Suprapubic skin (tissue), 4 donors: ENCODE results near the gene MGAT5B. TPM values are rescaled to one million over a fixed set of nuclear protein-coding genes. Genes with fewer than 3 reads are reported as not detected.

ENCODE experiments used
- DNase-seq, 2 donors: peaks; one replicate each; pipeline ENCODE4 v3.0.0-alpha.2; 2019; ENCODE audit warnings: low spot score in 2 of 2
- H3K27ac ChIP-seq: fragments of 200-600 bp; sonication (generic); one replicate; pipeline ENCODE4 v1.5.1; 2019
- H3K27me3 ChIP-seq: fragments of 200-600 bp; sonication (generic); one replicate; pipeline ENCODE4 v1.5.1; 2019
- H3K36me3 ChIP-seq: fragments of 200-600 bp; sonication (generic); one replicate; pipeline ENCODE4 v1.5.1; 2019
- H3K4me1 ChIP-seq: fragments of 200-600 bp; sonication (generic); one replicate; pipeline ENCODE4 v1.5.1; 2019
- H3K4me3 ChIP-seq: fragments of 200-600 bp; sonication (generic); one replicate; pipeline ENCODE4 v1.5.1; 2019; ENCODE audit warnings: mild to moderate bottlenecking
- H3K9me3 ChIP-seq: fragments of 200-600 bp; sonication (generic); one replicate; pipeline ENCODE4 v1.5.1; 2019
- EP300 ChIP-seq: sonication (generic); formaldehyde crosslinking; IDR thresholded peaks from one replicate; pipeline ENCODE4 v1.6.1; 2017; ENCODE audit warnings: antibody characterized with exemption
- POLR2A ChIP-seq, 2 donors: fragments of 450-650 bp; IDR thresholded peaks; one replicate each; pipeline ENCODE4 v1.6.1; 2017; ENCODE audit warnings: antibody characterized with exemption in 2 of 2, mild to moderate bottlenecking in 2 of 2, moderate library complexity in 2 of 2
- POLR2AphosphoS5 ChIP-seq, 3 donors: sonication (generic); formaldehyde crosslinking; IDR thresholded peaks; one replicate each; pipeline ENCODE4 v1.6.1; 2017; ENCODE audit warnings: antibody characterized with exemption in 3 of 3
- WGBS: methylation state at CpG from one replicate; pipeline ENCODE4 v1.1.5; 2018; 5-methylcytosine and 5-hydroxymethylcytosine counted together
- total RNA-seq, 4 donors: library from RNA; depleted of rRNA; stranded (reverse); fragments of >200 nt; gene quantifications; one replicate each; pipeline ENCODE4 v1.1.0, GENCODE V29; 2016
- TF ChIP-seq, protein P1 (sequence below), 2 donors: fragments of 200-600 bp in 1 of 2; fragments of 450-650 bp in 1 of 2; sonication (generic) in 1 of 2; IDR thresholded peaks; one replicate each; pipeline ENCODE4 v1.5.1; 2016 to 2019; ENCODE audit warnings: antibody characterized with exemption in 2 of 2, mild to moderate bottlenecking in 1 of 2, moderate library complexity in 1 of 2

The MGAT5B gene, protein sequence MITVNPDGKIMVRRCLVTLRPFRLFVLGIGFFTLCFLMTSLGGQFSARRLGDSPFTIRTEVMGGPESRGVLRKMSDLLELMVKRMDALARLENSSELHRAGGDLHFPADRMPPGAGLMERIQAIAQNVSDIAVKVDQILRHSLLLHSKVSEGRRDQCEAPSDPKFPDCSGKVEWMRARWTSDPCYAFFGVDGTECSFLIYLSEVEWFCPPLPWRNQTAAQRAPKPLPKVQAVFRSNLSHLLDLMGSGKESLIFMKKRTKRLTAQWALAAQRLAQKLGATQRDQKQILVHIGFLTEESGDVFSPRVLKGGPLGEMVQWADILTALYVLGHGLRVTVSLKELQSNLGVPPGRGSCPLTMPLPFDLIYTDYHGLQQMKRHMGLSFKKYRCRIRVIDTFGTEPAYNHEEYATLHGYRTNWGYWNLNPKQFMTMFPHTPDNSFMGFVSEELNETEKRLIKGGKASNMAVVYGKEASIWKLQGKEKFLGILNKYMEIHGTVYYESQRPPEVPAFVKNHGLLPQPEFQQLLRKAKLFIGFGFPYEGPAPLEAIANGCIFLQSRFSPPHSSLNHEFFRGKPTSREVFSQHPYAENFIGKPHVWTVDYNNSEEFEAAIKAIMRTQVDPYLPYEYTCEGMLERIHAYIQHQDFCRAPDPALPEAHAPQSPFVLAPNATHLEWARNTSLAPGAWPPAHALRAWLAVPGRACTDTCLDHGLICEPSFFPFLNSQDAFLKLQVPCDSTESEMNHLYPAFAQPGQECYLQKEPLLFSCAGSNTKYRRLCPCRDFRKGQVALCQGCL
- under 1 TPM in 3 of 4 donors, not detected in 1; 0.26 to 0.72 (median 0.30) TPM for total RNA-seq

DNA sequence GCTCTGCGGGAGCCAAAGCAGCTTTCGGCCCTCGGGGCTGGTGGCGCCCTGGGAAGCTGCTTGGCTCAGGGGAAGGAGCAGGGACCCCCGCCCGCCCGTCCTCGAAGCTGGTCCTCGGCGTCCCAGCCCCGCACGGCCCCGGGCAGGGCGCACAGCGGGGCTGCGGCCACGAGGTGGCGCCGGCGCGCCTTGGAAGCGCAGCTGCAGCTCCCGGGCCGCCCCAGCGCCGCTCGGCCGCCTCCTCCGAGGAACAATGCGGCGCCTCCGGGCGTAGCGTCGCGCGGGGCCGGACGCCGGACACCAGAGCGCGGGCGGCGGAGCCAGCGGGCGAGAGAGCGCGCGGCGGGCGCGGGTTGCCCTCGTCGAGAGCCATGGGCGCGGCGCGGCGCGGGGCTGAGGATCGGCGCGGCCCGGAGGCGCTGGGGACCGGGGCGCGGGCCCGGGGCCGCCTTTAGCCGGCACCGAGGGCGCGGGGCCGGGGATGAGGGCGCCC is at the start of gene MGAT5B:
Gene MGAT5B (plus strand): TSS at position 229 of the 493 bp plus-strand sequence. CDS start 626 bp downstream, outside the sequence.
- Histone ChIP-seq H3K4me1 (peaks cover 18% of the 10 kb centered on the region), H3K4me3 (peak within 1 kb of the TSS; percentile 48), H3K27me3 (peaks cover 63% of the 10 kb centered on the region), H3K36me3 (no peaks in the 10 kb centered on the region), H3K27ac (no peak within 1 kb of the TSS), H3K9me3 (no peaks in the 10 kb centered on the region)
- WGBS, result 0% methylated on average over 2 of the region's 76 CpGs
- DNase-seq, result peak in 1 of 2 donors; percentile 69
- TF ChIP-seq, protein P1, sequence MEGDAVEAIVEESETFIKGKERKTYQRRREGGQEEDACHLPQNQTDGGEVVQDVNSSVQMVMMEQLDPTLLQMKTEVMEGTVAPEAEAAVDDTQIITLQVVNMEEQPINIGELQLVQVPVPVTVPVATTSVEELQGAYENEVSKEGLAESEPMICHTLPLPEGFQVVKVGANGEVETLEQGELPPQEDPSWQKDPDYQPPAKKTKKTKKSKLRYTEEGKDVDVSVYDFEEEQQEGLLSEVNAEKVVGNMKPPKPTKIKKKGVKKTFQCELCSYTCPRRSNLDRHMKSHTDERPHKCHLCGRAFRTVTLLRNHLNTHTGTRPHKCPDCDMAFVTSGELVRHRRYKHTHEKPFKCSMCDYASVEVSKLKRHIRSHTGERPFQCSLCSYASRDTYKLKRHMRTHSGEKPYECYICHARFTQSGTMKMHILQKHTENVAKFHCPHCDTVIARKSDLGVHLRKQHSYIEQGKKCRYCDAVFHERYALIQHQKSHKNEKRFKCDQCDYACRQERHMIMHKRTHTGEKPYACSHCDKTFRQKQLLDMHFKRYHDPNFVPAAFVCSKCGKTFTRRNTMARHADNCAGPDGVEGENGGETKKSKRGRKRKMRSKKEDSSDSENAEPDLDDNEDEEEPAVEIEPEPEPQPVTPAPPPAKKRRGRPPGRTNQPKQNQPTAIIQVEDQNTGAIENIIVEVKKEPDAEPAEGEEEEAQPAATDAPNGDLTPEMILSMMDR (IDR thresholded peaks at IDR 0.05), result peak; percentile 83 to 95
- TF ChIP-seq POLR2A (IDR thresholded peaks at IDR 0.05), result no peak
- no peak for TF ChIP-seq POLR2AphosphoS5 (IDR thresholded peaks at IDR 0.05)

DNA sequence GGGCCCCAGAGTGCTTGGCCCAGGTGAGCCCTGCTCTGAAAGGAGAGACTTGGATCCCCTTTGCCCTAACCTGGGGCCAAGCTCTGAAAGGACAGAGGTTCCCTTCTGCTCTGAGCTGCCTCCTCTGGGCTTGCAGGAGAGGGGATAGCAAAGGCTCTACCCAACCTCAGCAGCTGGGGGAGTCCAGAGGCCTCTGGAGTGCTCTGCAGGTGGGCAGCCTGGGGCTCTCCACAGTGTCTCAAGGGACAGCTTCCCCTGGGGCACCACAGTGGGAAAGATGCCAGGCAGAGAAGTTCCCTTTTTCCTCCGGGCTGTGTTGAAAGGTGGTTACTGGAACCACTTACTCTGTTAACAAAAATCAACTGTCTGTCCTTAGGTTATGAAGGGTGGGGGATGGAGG is 48.2 kb upstream of the MGAT5B start:
- H3K4me3 ChIP-seq, result no peak overlapping the region
- 29% methylated on average over 1 of the region's 1 CpG for WGBS

DNA sequence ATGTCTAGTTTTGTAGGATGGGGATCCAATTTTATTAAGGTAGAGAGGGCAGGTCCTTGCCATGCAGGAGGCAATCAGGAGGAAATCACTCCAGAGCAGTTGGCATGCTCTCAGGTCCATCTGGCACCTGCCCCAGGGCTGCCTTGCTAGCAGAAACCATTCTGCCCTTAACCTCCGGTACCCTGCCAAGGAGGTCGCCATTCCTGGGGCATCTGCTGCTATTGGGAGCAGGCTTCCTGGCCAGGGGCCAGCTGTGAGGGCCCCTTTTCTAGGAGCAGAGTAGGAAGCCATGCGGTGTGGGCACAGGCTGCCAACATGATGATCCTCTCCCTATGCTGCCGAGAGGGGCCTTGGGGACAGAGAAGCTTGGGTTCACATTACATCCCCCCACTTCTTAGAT is 47.6 kb upstream of the MGAT5B start:
- H3K27ac ChIP-seq, result no peak overlapping the region
- no peak for TF ChIP-seq POLR2A (IDR thresholded peaks at IDR 0.05)
- TF ChIP-seq, protein P1 (IDR thresholded peaks at IDR 0.05), result no peak
- no peak for TF ChIP-seq POLR2AphosphoS5 (IDR thresholded peaks at IDR 0.05)
- no peak for TF ChIP-seq EP300
- H3K4me3 ChIP-seq, result no peak overlapping the region

More for the DNA sequence above, 48.2 kb upstream of the MGAT5B start:
- Histone ChIP-seq H3K27ac (no peak overlapping the region), H3K36me3 (no peaks in the 10 kb centered on the region), H3K4me1 (peaks cover 2% of the 10 kb centered on the region), H3K27me3 (peaks cover 12% of the 10 kb centered on the region), H3K9me3 (no peaks in the 10 kb centered on the region)
- no peak for DNase-seq
- TF ChIP-seq POLR2A (IDR thresholded peaks at IDR 0.05) (no peak), EP300 (no peak), POLR2AphosphoS5 (IDR thresholded peaks at IDR 0.05) (no peak)
- TF ChIP-seq, protein P1 (IDR thresholded peaks at IDR 0.05), result no peak

DNA sequence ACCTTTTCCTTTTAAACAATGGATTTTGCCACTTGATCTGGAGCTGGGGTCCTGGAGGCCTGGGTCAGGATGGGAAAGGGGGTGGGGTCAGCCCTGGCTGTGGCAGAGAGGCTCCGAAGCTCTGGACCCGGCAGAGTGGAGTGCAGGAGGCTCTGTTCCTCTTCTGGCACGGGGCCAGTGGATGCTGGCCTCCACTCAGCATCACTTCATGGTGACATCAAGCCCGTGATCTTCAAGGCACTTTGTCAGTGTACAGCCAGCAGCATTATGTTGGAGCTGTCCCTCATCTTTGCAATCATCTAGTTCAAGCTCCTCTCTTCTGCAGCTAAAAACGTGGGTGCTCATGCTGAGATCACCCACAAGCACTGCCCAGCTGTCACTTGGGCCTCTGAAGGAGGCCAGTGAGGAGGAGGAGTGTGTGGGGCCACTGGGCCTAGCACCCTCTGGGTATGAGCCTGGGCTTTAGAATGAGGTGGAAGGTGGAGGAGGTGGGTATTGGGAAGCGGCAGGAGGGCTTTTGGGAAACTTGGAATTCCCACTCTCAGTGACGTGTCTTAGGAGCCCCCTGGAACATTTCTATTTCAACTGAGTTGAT is 45.9 kb upstream of the MGAT5B start:
- TF ChIP-seq POLR2AphosphoS5 (IDR thresholded peaks at IDR 0.05), result no peak
- no peak for TF ChIP-seq EP300
- TF ChIP-seq, protein P1 (IDR thresholded peaks at IDR 0.05), result no peak
- no peak for TF ChIP-seq POLR2A (IDR thresholded peaks at IDR 0.05)
- Histone ChIP-seq H3K4me3 (no peak overlapping the region), H3K27ac (no peak overlapping the region), H3K9me3 (no peaks in the 10 kb centered on the region), H3K27me3 (peaks cover 12% of the 10 kb centered on the region), H3K36me3 (no peaks in the 10 kb centered on the region), H3K4me1 (no peaks in the 10 kb centered on the region)
- 85% methylated on average over 6 of the region's 7 CpGs for WGBS
- no peak for DNase-seq

More for the DNA sequence above, 47.6 kb upstream of the MGAT5B start:
- H3K9me3 ChIP-seq, result no peaks in the 10 kb centered on the region
- no peak for DNase-seq
- H3K4me1 ChIP-seq, result peaks cover 2% of the 10 kb centered on the region
- peaks cover 12% of the 10 kb centered on the region for H3K27me3 ChIP-seq
- 27% methylated on average over 2 of the region's 4 CpGs for WGBS
- H3K36me3 ChIP-seq, result no peaks in the 10 kb centered on the region
